Motor neuron (in vitro differentiated cells): ENCODE results near the gene PTPRT. TPM values are rescaled to one million over a fixed set of nuclear protein-coding genes. Genes with fewer than 3 reads are reported as not detected.

ENCODE experiments used
- ATAC-seq, 8 experiments: fragments of 200-7000 bp; cut with Tn5 transposase; replicated peaks in 6 of 8; 2 replicates each; pipeline ENCODE4 v1.8.0; 2021; ENCODE audit warnings: mild to moderate bottlenecking in 8 of 8, moderate library complexity in 8 of 8
- H3K27ac ChIP-seq, 2 donors: fragments of 250-450 bp; sonication (Bioruptor Pico); 2 replicates each; pipeline ENCODE4 v1.9.0; 2021; ENCODE audit warnings: antibody characterized with exemption in 2 of 2, mild to moderate bottlenecking in 2 of 2, moderate library complexity in 1 of 2
- H3K4me1 ChIP-seq, 2 donors: fragments of 250-450 bp; sonication (Bioruptor Pico); replicated peaks in 1 of 2; 2 replicates each; pipeline ENCODE4 v1.6.1; 2021; ENCODE audit warnings: antibody characterized with exemption in 2 of 2, mild to moderate bottlenecking in 2 of 2, moderate library complexity in 1 of 2
- H3K4me3 ChIP-seq, 5 donors: fragments of 250-450 bp; sonication (Bioruptor Pico); 2 replicates each; pipeline ENCODE4 v1.9.0; 2021; ENCODE audit warnings: antibody characterized with exemption in 5 of 5, mild to moderate bottlenecking in 5 of 5, moderate library complexity in 4 of 5
- WGBS, 10 experiments: fragments of 450-650 bp; shearing (Covaris generic); methylation state at CpG; one replicate each; pipeline ENCODE4 v1.0.0; 2022; 5-methylcytosine and 5-hydroxymethylcytosine counted together
- in situ Hi-C, 9 experiments: fragments of 400-800 bp; cut with MboI; loops; one replicate each; pipeline ENCODE4 v1.15.0; 2021; ENCODE audit warnings: low sequenced_read_pairs in 9 of 9, low pct_unique_long_range_greater_than_20kb in 2 of 9; ENCODE audit not compliant: unreplicated experiment in 9 of 9
- total RNA-seq, 8 experiments: library from RNA; unstranded; fragments of 300-600 nt; gene quantifications; 2 replicates each; pipeline versions ENCODE4 v1.2.3 to v1.2.4, GENCODE V29; 2022

PTPRT gene
- total RNA-seq, 8 experiments from 2014 or later, result 0.05 to 1.0 (median 0.32) TPM; not detected in 1

DNA sequence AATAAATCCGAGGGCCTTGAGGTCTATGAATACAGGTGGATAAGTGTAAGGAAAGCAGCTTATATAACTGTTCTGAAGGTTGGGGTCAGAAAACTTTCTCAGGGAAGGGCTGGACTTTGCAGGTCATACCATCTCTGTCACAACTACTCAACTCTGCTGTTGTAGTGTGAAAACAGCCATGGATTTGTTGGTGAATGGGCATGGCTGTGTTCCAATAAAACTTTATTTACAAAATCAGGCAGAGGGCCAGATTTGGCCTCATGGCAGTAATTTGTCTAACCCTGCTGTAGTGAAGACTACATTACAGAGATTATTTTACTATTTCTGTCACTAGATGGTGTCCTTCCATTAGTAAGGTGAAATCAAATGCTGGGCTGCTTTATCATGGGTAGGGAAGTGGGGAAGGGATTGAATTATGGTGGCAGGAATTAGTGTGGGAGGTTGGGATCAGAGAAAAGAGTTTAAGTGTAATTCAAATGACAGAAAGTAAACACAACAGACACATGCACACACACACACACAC lies 1161.9 kb downstream of the PTPRT start:
- 0 to 50% (median 8%) methylated on average over 1 of the region's 1 CpG; no CpG with 5 or more reads in 4 of the 10 experiments for WGBS, 10 experiments
- Histone ChIP-seq H3K4me1 (no peaks in the 10 kb centered on the region), H3K4me3 (no peak overlapping the region), H3K27ac (no peak overlapping the region)
- peak in 1 of 8 experiments; percentile 23 for ATAC-seq
- in situ Hi-C loops, result no loop called here

DNA sequence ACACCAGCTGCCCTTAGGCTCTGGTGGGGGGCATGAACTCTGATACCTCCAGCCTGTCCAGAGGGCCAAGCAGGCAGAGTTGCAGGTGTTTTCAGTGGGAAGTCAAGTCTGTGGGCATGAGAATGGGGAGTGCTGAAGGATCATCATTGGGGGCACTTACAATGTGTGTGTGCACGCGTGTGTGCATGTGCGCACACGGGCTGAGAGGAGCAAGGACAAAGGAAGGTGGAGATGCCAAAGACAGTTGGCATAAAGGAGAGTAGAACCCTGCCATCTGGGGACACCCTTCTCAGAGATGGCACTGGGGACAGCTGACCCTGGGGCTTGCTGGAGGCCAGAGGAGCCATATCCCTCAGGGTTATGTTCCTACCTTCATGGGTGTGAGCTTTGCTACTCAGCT lies 1163.1 kb downstream of the PTPRT start:
- in situ Hi-C loops, result no loop called here
- Histone ChIP-seq H3K4me1 (no peaks in the 10 kb centered on the region), H3K4me3 (no peak overlapping the region), H3K27ac (no peak overlapping the region)
- no peak for ATAC-seq
- 40 to 94% (median 60%) methylated on average over 2 to 4 of the region's 4 CpGs; no CpG with 5 or more reads in 7 of the 10 experiments for whole genome bisulfite sequencing, 10 experiments

DNA sequence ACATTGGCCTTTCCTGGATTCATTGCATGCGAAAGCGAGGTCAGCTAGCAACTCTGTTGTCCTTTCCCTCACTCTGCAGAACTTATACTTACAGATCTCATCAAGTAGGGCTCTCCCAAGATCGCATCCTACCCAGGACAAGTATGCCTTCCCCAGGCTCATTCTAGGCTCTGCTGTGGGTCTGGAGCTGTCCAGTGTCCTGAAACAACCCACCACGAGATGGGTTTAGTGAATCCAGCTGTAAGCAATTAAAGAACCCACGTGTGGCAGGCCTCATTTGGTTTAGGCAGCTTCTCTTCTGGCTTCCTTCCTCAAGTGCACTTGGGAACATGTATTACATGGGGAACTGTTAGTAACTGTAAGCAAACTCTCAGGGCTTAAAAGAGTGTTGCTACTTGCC lies 1165.1 kb downstream of the PTPRT start:
- Histone ChIP-seq H3K4me3 (no peak overlapping the region), H3K27ac (no peak overlapping the region), H3K4me1 (no peaks in the 10 kb centered on the region)
- in situ Hi-C loops, result no loop called here
- ATAC-seq, result peak in 3 of 8 experiments; percentile 28 to 68 (median 63)
- WGBS, 10 experiments, result 0 to 60% (median 27%) methylated on average over 1 to 5 of the region's 5 CpGs; no CpG with 5 or more reads in 3 of the 10 experiments
